Measurements from ENCODE around the gene SLC12A9. TPM values are rescaled to one million over a fixed set of nuclear protein-coding genes. Genes with fewer than 3 reads are reported as not detected.

Gene SLC12A9
- total and polyA plus RNA-seq, 3 experiments from 2014 or later: 9.5 to 29.1 (median 24.7) TPM

- Mint-ChIP-seq H3K4me3 (peak overlapping the region in 4 of 7 donors; percentile 3 to 49 (median 28)), H3K36me3 (peaks cover 1 to 11% (median 2%) of the 10 kb centered on the region in 3 donors), H3K4me1 (peaks cover 26 to 42% (median 35%) of the 10 kb centered on the region in 3 donors), H3K9me3 (no peaks in the 10 kb centered on the region), H3K27me3 (peaks cover 25 to 39% of the 10 kb centered on the region in 2 donors), H3K27ac (no peak overlapping the region)
- ChIA-PET CTCF (no interaction called here), POLR2A (no interaction called here)
- Histone ChIP-seq H3K27ac (ENCODE audit: low read depth, low read length) (no peak overlapping the region), H3K4me1 (ENCODE audit: insufficient read depth, low read length) (peaks cover 45% of the 10 kb centered on the region), H3K9me3 (ENCODE audit: low read length) (no peaks in the 10 kb centered on the region), H3K36me3 (ENCODE audit: insufficient read depth, low read length) (no peaks in the 10 kb centered on the region), H3K4me3 (ENCODE audit: low read length) (no peak overlapping the region), H3K27me3 (ENCODE audit: insufficient read depth, low read length, poor library complexity, severe bottlenecking) (peaks cover 20% of the 10 kb centered on the region)
- peak in 1 of 5 donors; percentile 50 for DNase-seq
These were observed 40.1 kb downstream of the SLC12A9 start for GRCh38 chr7:100892364-100893317.

DNA sequence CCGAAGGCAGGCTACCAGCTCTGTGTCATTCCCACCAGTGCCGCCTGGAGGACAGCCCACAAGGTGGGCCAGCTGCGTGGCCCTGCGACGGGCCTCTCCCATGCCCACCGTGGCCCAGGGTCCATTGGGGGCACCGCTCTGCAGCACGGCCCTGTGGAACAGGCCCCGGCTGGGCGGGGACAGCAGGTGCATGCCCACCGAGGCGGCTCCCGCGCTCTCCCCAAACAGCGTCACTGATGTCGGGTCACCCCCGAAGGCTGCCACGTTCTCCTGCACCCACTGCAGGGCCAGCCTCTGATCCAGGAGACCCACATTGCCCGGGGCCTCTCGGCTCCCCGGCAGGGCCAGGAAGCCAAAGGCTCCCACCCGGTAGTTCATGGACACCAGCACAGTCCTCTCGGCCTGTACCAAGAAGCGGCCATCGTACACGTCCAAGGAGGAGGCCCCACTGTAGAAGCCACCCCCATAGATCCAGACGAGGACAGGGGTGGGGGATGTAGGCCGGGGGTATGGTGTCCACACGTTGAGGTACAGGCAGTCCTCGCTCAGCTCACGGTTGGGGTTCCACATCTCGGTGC is 40.9 kb downstream of the SLC12A9 start:
- Histone ChIP-seq H3K36me3 (ENCODE audit: insufficient read depth, low read length) (no peaks in the 10 kb centered on the region), H3K4me3 (ENCODE audit: low read length) (no peak overlapping the region), H3K9me3 (ENCODE audit: low read length) (no peaks in the 10 kb centered on the region), H3K27me3 (ENCODE audit: insufficient read depth, low read length, poor library complexity, severe bottlenecking) (peaks cover 23% of the 10 kb centered on the region), H3K27ac (ENCODE audit: low read depth, low read length) (no peak overlapping the region), H3K4me1 (ENCODE audit: insufficient read depth, low read length) (peaks cover 38% of the 10 kb centered on the region)
- DNase-seq: peak in 1 of 5 donors; percentile 46
- H3K36me3 Mint-ChIP-seq: peaks cover 0 to 4% (median 0%) of the 10 kb centered on the region in 3 donors
- peaks cover 31 to 46% of the 10 kb centered on the region in 2 donors for H3K27me3 Mint-ChIP-seq
- CTCF ChIA-PET: interaction anchor here (1.8 kb wide), 1 partner anchor 18 kb away, joined by 4 read pairs; the partner anchor contains the start of gene SRRT
- POLR2A ChIA-PET: no interaction called here
- peaks cover 19 to 38% (median 27%) of the 10 kb centered on the region in 3 donors for H3K4me1 Mint-ChIP-seq
- H3K9me3 Mint-ChIP-seq: no peaks in the 10 kb centered on the region
- no peak overlapping the region for H3K27ac Mint-ChIP-seq
- H3K4me3 Mint-ChIP-seq: peak overlapping the region in 2 of 7 donors; percentile 26 to 27

DNA sequence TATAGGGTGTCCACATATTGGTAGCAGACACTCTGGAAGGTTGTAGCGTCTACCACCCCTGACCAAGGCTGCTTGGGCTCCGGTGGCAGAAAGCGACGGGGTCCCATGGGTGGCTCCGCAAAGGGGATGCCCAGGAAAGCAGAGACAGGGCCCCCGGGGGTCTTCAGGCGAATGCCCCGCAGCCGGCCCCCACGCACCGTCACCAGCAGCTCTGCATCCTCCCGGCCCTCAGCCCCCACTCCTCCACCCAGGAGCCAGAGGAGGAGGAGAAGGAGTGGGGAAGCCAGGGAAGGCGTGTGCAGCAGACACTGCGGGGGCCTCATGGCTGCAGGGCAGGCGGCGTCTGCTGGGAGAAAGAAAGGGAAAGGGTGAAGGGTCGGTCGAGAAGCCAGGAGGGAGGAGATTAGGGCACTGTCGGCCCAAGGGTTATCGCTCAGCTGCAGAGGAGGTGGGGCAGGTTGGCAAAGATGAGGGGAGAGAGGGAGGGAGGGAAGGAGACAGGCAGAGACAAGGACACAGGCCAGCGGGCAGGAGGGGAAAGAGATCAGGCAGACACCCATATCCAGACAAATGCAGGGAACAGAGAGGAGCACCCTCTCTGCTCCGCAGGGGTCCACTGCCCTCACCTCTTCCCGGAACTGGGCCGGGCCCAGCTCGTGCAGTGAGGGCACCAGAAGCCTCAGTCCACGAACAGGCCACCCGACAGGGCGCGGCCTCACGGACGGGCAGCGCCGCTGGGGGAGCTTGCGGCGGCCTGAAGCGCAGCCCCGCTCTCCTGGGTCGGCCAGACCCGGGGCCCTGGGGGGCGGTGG is 41.6 kb downstream of the SLC12A9 start:
- H3K27me3 Mint-ChIP-seq: peaks cover 36 to 47% of the 10 kb centered on the region in 2 donors
- H3K9me3 Mint-ChIP-seq: no peaks in the 10 kb centered on the region
- Histone ChIP-seq H3K4me3 (ENCODE audit: low read length) (no peak overlapping the region), H3K9me3 (ENCODE audit: low read length) (no peaks in the 10 kb centered on the region), H3K27me3 (ENCODE audit: insufficient read depth, low read length, poor library complexity, severe bottlenecking) (peaks cover 23% of the 10 kb centered on the region), H3K4me1 (ENCODE audit: insufficient read depth, low read length) (peaks cover 31% of the 10 kb centered on the region), H3K27ac (ENCODE audit: low read depth, low read length) (no peak overlapping the region), H3K36me3 (ENCODE audit: insufficient read depth, low read length) (no peaks in the 10 kb centered on the region)
- no peak overlapping the region for H3K27ac Mint-ChIP-seq
- ChIA-PET POLR2A (interaction anchor here (1.4 kb wide), 1 partner anchor 19 kb away, joined by 6 read pairs; the partner anchor contains the start of gene SRRT), CTCF (interaction anchor here (0.8 to 2.3 kb wide), 12 partner anchors 10 to 191 kb away, joined by 3 to 14 read pairs (median 3); partner anchors contain the start of genes POP7, SLC12A9, SRRT and TRIM56)
- H3K4me3 Mint-ChIP-seq: peak overlapping the region in 4 of 7 donors; percentile 15 to 37 (median 28)
- peaks cover 15 to 32% (median 24%) of the 10 kb centered on the region in 3 donors for H3K4me1 Mint-ChIP-seq
- H3K36me3 Mint-ChIP-seq: peaks cover 0 to 2% (median 0%) of the 10 kb centered on the region in 3 donors
- DNase-seq: peak in 1 of 5 donors; percentile 44

DNA sequence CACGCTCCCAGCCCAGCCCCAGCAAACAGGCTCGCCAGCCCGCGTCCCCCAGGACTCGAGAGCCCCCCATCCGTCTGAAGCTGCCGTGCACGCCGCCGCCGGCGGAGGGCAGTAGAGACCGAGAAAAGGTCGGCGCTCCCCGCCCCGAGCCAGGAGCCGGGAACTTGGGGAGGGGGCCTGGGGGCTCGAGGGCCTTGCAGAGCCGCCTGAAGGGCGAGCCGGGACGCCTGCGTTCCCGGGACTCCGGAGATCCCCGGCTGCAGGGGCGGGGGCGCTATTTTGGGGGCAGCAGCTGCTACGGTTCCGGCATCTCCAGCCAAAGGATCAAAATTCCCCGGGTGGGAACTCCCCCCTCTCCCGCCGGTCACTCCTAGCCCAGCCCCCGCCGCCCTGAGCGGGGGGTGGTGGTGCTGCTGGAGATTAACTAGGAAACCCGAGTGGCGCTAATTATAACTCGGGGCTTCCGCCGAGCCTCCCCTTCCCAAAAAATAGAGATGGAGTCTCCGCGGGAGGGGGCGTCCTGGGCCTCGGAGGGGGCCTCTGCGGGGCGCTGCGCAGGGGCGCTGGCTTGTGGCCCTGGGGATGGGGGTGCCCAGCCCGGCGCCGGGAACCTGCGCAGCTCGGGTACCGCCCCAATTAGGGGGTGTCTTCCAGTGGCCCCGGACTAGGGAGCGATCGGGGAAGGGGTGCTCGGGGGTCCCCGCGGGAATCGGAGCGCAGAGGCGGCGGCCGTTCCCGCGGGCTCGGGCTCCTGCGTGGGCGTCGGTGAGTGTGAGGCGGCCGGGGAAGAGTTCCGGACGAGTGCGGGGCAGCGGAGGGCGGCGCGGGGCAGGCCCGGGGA is 42.6 kb downstream of the SLC12A9 start:
- no peaks in the 10 kb centered on the region for H3K36me3 ChIP-seq (ENCODE audit: insufficient read depth, low read length)
- H3K9me3 Mint-ChIP-seq: no peaks in the 10 kb centered on the region
- H3K4me3 ChIP-seq (ENCODE audit: low read length): peak overlapping the region; percentile 45
- no peak overlapping the region for H3K27ac Mint-ChIP-seq
- H3K4me1 ChIP-seq (ENCODE audit: insufficient read depth, low read length): peaks cover 28% of the 10 kb centered on the region
- H3K4me1 Mint-ChIP-seq: peaks cover 15 to 28% (median 24%) of the 10 kb centered on the region in 3 donors
- H3K27me3 ChIP-seq (ENCODE audit: insufficient read depth, low read length, poor library complexity, severe bottlenecking): peaks cover 23% of the 10 kb centered on the region
- peak; percentile 29 to 70 (median 58) for DNase-seq
- ChIA-PET CTCF (interaction anchor here (0.7 to 2.3 kb wide), 13 partner anchors 9 to 190 kb away, joined by 3 to 14 read pairs (median 3); partner anchors contain the start of genes POP7, SLC12A9, SRRT and TRIM56), POLR2A (interaction anchor here (1.4 kb wide), 1 partner anchor 20 kb away, joined by 6 read pairs; the partner anchor contains the start of gene SRRT)
- H3K9me3 ChIP-seq (ENCODE audit: low read length): no peaks in the 10 kb centered on the region
- H3K27me3 Mint-ChIP-seq: peaks cover 39 to 50% of the 10 kb centered on the region in 2 donors
- H3K36me3 Mint-ChIP-seq: no peaks in the 10 kb centered on the region
- peak overlapping the region in 5 of 7 donors; percentile 15 to 68 (median 24) for H3K4me3 Mint-ChIP-seq
- H3K27ac ChIP-seq (ENCODE audit: low read depth, low read length): no peak overlapping the region

DNA sequence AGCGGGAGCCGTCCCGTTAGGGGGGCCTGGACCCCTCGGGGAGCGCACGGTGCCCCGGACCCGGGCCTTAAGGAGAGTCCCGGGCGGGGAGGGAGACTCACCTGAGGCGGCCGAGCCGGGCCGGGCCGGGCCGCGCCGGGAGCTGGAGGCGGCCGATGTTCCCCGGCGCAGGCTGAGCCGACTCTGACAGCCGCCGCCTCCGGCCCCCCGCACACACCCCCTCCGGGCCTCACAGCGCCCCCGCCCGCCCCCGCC is 43.1 kb downstream of the SLC12A9 start, which contains the start of gene ACHE:
Gene ACHE, minus strand, starts transcription at position 188 of the 255 bp plus-strand sequence. CDS start 1,656 bp downstream, outside the sequence.
- H3K36me3 ChIP-seq (ENCODE audit: insufficient read depth, low read length): no peaks in the 10 kb centered on the region
- H3K4me3 Mint-ChIP-seq: peak within 1 kb of the TSS; percentile 82 to 89 (median 85)
- no peak within 1 kb of the TSS for H3K27ac ChIP-seq (ENCODE audit: low read depth, low read length)
- H3K4me1 ChIP-seq (ENCODE audit: insufficient read depth, low read length): peaks cover 23% of the 10 kb centered on the region
- peaks cover 39 to 52% of the 10 kb centered on the region in 2 donors for H3K27me3 Mint-ChIP-seq
- no peak for DNase-seq
- H3K27ac Mint-ChIP-seq: peak within 1 kb of the TSS in 7 of 8 donors; percentile 41 to 95 (median 81)
- ChIA-PET CTCF (interaction anchor here (0.7 to 2.3 kb wide), 4 partner anchors 62 to 189 kb away, joined by 3 to 14 read pairs (median 4); partner anchors contain the start of gene TRIM56), POLR2A (no interaction called here)
- peaks cover 23% of the 10 kb centered on the region for H3K27me3 ChIP-seq (ENCODE audit: insufficient read depth, low read length, poor library complexity, severe bottlenecking)
- H3K4me3 ChIP-seq (ENCODE audit: low read length): peak within 1 kb of the TSS; percentile 59
- H3K9me3 Mint-ChIP-seq: no peaks in the 10 kb centered on the region
- no peaks in the 10 kb centered on the region for H3K36me3 Mint-ChIP-seq
- H3K4me1 Mint-ChIP-seq: peaks cover 12 to 23% (median 18%) of the 10 kb centered on the region in 3 donors
- H3K9me3 ChIP-seq (ENCODE audit: low read length): no peaks in the 10 kb centered on the region

GRCh38 chr7:100895956-100896731 is 43.6 kb downstream of the SLC12A9 start:
- ChIA-PET POLR2A (no interaction called here), CTCF (interaction anchor here (0.7 to 2.3 kb wide), 2 partner anchors 162 to 166 kb away, joined by 4 to 14 read pairs; no protein-coding TSS in a partner anchor)
- H3K27me3 ChIP-seq (ENCODE audit: insufficient read depth, low read length, poor library complexity, severe bottlenecking): peaks cover 23% of the 10 kb centered on the region
- H3K9me3 ChIP-seq (ENCODE audit: low read length): no peaks in the 10 kb centered on the region
- H3K27ac Mint-ChIP-seq: peak overlapping the region in 7 of 8 donors; percentile 41 to 95 (median 81)
- H3K27ac ChIP-seq (ENCODE audit: low read depth, low read length): no peak overlapping the region
- no peaks in the 10 kb centered on the region for H3K9me3 Mint-ChIP-seq
- H3K36me3 Mint-ChIP-seq: no peaks in the 10 kb centered on the region
- H3K36me3 ChIP-seq (ENCODE audit: insufficient read depth, low read length): no peaks in the 10 kb centered on the region
- H3K4me3 Mint-ChIP-seq: peak overlapping the region; percentile 82 to 89 (median 85)
- peak in 4 of 5 donors; percentile 34 to 73 (median 41) for DNase-seq
- H3K4me1 ChIP-seq (ENCODE audit: insufficient read depth, low read length): peaks cover 18% of the 10 kb centered on the region
- peaks cover 10 to 20% (median 16%) of the 10 kb centered on the region in 3 donors for H3K4me1 Mint-ChIP-seq
- peaks cover 40 to 58% of the 10 kb centered on the region in 2 donors for H3K27me3 Mint-ChIP-seq
- H3K4me3 ChIP-seq (ENCODE audit: low read length): peak overlapping the region; percentile 59
